ENCODE results near the gene OR52E2.

DNA sequence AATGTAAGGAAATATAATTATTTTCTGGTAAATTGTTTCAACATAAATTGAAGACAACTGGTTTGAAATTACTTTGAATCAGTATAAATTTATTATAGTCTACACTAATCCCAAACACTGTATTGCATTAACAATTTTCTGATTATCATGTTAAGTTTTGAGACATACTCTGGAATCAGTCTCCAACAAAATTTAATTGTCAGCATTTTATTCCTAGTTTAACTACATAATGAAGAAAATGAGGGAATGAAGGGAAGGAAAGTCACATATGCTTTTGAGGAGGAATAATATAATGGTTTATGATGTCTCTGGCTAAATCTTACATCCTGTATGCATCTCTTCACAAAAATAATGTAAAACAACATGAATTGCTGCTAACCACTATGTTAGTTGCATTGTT is 24.2 kb upstream of the OR52E2 start:
- TF ChIP-seq POLR2A (IDR thresholded peaks at IDR 0.05; ENCODE audit: low read depth, low read length) (no peak), TAF1 (IDR thresholded peaks at IDR 0.05; ENCODE audit: low read depth, low read length) (no peak)
